Measurements from ENCODE around the gene SDCBP2.

Gene SDCBP2

GRCh38 chr20:1310071-1310470, 18.9 kb downstream of the SDCBP2 start:
- DNase-seq, result no peak

DNA sequence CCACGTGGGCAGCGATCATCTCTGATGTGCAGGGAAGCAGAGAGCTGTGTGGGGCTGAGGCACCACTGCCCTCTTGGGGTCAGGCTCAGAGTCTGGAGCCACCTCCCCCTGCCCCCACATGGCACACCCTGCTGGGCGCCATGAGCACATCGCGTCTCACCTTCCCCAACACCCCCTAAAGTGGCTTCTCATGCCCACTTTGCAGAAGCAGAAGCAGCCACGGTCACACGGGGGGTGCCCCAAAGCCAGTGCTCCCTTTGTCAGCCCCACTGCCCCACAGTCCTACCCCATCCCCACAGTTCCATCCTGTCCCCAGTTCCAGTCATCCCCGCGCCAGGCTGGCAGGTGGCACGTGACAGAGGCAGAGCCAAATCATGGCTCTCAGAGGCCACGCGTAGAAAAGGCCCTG, 19.5 kb downstream of the SDCBP2 start:
- DNase-seq, result no peak

GRCh38 chr20:1308702-1309095, 20.2 kb downstream of the SDCBP2 start:
- no peak for DNase-seq

DNA sequence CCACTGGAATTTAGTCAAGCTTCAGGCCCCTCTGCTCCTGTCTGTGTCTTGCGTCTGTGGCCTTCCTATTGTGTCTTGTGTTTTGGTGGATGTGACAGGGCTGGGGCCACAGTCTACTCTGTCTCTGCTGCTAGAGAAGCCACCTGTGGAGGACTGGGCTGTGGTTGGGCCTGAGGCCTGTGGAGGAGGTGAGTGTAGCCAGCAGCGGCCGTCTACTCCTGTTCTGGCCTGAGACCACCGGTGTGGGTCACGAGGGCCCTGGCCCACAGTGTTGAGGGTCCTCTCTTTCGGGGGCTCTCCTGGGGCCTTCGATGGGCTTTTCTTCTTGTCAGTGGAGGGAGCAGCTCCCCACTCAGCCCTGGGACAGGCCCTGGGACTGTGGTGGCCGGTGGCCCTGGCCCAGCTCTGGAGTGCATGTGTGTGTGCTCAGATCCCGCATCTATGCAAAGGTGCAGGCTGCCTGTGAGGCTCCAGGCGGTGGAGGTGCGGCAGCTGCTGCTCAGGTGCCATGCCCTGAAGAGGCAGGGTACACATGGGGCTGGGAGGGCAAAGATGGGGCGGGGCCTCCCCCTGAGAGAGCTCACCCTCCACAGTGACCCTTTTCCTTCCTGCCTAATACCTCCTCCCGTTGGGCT, 20.8 kb downstream of the SDCBP2 start:
- DNase-seq, result no peak

- no peak for DNase-seq
Measured at GRCh38 chr20:1307571-1307971, 21.4 kb downstream of the SDCBP2 start.

DNA sequence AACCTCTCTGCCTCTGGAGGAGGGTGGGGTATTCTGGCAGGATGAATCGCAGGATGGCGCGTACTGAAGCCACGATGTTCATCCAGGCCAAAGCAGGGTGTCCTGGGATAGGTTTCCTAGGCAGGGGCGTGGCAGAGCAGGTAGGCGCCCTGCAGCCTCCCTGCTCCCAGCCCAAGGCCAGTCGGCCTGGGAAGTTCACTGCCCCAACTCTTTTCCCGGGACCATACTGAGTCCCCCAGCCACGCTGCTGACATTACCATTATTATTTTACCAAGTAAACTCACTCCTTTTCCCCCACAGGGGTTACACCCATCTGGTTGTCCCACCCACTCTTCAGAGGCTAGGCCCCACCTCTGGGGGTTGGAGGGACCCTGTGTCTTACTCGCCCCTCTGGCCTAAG, 21.8 kb downstream of the SDCBP2 start:
- no peak for DNase-seq

DNA sequence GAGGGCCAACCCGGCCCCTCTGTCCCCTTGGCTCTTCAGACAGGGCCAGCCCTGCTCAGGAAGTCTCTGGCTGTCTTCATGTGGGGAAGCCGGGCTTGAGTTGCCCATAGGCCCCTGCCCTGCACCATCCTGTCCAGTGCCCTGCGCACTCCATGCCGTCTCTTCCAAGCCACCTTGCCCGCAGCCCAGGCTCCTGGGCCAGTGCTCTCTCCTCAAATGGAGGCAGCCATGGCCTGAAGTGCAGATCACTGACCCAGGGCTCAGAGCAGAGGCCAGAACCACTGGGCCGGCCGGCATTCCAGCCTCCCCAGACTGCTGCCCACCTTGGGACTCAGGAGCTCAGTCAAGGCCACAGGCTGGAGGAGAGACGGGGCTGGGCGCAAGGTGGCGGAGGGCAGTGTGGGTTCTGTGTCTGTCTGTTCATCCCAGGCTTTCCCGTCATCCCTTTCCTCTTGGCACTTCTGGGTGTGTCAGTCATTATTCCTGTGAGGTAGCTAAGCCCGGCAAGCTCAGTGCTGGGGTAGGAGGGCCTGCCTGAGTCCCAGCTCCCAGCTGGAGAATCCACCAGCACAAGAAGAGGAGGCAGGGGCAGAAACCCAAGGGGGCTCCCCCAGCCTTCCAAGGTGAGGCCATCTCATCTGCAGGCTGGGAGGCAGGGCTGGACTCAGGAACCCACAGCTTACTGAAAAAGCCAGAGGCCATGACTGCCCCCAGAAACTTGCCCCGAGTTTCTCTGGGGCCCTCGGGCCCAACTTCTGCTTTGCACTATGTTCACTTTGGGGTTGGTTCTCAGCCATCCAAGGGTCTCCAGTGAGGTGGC, 22.4 kb downstream of the SDCBP2 start:
- DNase-seq, result no peak

DNA sequence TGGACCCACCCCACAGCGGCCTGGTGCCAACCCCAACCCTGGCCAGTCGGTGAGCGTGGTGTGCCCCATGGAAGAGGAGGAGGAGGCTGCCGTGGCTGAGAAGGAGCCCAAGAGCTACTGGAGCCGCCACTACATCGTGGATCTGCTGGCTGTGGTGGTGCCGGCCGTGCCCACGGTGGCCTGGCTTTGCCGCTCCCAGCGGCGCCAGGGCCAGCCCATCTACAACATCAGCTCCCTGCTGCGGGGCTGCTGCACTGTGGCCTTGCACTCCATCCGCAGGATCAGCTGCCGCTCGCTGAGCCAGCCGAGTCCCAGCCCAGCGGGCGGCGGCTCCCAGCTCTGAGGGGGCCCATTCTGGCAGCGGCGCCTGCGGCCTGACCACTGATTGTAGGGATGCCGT, 23.2 kb downstream of the SDCBP2 start:
- DNase-seq, result no peak

DNA sequence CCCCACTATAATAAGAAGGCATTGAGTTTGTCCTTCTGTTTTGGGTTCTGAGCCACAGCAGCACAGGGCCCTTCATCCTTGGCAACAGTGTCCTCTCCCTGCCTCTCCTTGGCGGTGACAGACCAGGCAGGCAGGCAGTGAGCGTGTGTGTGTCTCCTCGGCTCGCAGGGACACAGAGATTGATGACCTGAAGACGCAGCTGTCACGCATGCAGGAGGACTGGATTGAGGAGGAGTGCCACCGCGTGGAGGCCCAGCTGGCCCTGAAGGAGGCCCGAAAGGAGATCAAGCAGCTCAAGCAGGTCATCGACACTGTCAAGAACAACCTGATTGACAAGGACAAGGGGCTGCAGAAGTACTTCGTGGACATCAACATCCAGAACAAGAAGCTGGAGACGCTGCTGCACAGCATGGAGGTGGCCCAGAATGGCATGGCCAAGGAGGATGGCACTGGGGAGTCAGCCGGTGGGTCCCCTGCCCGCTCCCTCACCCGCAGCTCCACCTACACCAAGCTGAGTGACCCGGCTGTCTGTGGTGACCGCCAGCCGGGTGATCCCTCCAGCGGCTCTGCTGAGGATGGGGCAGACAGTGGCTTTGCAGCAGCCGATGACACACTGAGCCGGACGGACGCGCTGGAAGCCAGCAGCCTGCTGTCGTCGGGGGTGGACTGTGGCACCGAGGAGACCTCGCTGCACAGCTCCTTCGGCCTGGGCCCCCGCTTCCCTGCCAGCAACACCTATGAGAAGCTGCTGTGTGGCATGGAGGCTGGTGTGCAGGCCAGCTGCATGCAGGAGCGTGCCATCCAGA, 24.0 kb downstream of the SDCBP2 start:
- no peak for DNase-seq

DNA sequence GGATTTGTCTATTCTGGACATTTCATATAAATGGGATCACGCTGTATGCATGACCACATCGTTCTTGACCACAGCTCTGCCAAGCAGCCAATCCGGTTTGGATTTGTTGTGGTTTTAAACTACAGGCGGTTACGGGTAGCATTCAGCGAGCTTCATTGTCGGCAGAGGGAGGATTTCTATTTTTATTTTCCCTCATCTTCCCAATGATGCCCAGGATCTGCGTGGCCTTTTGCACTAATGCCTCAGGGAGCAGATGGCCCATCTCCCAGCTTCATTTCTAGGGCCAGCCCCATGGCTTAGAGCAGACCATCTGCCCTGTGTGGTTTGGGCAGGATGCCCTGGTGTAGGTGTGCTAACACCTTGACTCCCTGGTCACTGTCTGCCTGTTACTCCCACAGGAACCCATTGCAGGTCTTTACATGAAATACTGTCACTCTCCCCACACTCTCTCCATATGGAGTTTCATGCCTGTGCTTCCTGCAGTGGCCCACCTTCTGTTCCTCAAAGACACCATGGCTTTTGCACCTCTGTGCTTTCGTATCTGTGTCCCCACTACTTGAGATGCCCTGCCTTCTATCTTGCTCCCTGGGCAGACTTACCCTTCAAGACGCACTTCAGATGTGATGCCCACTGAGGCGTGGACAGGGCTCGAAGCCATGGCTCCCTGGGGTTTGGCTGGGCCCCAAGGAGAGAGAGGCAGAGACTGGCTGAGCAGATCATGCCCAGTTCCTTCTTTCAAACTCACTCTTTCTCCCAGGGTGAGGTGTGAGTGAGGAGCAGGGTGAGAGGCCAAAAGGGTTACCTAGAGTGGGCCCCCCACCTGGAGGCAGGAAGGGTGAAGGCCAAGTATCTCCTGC, 26.0 kb downstream of the SDCBP2 start:
- DNase-seq, result peak; percentile 13

DNA sequence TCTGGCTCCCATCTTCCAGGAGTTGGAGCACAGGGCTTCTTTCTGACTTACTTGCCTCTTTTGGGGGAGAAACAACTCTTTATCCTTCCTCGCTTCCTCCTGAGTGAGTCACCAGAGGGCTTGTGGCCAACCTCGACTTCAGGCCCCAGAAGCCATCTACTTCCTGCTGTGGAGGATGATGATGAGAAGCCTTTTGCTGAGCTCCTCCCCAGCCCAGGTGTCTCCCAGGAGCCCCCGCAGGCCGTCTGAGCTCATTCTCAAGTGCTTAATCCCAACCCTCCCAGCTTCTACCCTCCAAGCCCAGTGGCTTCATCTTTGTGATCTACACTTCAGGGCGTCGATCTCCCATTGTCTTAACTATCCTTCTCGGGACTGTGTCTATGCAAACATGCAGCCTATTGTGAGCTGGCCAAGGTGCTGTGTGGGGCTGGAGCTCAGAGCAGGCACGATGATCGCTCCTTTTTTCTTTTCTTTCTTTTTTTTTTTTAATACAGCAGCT, 27.9 kb downstream of the SDCBP2 start:
- DNase-seq, result no peak

- DNase-seq, result no peak
Measured at GRCh38 chr20:1300083-1300840, 28.7 kb downstream of the SDCBP2 start.

DNA sequence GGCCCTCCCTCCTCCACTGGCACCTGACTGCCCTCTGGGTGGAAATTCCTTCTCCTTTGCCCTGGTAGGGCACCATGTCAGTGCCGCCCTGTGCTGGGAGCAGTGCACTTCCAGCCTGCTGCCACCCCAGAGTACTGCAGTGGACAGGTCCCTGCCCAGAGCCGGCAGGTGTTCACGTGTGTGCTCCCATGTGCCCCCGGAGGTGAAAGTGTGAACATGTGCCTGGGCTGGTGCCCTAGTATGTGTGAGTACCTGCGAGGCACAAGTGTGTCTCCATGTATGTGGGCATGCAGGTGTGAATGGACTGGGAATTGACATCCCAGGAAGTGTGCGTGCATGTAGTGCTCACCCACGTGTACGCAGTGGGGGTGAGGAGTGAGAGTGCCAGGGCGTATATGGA, 29.4 kb downstream of the SDCBP2 start:
- DNase-seq, result no peak

DNA sequence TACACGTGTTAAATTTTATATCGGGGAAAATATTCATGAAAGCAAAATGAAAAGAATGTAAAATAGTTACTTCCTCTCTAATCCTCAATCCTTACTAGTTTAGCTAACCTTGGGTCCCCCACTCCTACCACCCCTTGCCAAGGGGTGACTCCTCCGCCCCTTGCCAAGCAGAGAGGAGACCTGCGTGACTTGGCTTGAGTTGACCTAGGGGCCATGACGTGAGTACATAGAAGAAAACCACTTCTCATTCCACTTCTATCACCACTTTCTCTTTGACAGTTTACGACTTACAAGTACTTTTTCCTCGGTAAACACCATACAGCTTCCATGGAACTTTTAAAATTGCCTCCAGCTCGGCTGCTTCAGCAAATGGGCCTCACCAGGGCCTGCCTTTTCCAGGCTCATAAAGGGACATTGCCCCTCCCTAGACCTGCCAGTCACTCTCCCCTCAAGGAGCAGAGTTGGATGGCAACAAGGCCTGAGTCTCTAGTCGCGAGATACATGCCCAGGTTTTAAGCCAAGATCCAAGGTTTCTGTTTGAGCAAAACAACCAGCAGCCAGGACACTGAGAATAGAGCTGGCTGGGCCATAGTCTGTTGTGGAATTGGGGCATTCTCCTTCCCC, 29.9 kb downstream of the SDCBP2 start:
- DNase-seq, result no peak

GRCh38 chr20:1298166-1298565, 30.8 kb downstream of the SDCBP2 start:
- DNase-seq, result no peak

- DNase-seq, result no peak
Measured at GRCh38 chr20:1297486-1297885, 31.5 kb downstream of the SDCBP2 start.

GRCh38 chr20:1296922-1297321, 32.0 kb downstream of the SDCBP2 start:
- no peak for DNase-seq

DNA sequence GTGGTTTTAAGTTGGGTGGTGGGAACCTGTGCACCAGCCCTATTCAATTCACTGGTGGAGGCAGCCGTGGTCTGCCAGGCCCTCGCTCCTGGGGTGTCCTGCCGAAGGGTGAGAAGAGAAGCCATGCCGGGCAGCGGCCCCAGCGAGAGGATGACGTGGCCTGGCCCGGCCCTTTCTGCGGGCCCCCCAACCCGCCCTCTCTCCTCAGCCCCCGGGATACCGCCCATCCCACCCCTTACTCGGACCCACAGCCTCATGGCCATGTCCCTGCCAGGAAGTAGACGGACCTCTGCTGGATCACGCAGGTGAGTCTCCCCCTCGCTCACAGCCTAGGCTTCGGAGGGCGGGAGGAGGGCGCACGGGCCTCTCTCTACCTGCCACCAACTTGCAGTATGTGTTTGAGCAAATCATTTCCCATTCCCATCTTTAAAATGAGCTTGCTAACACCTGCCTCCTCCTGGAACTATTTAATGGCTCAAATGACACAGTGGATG, 32.8 kb downstream of the SDCBP2 start:
- DNase-seq, result no peak

GRCh38 chr20:1295276-1295930, 33.5 kb downstream of the SDCBP2 start:
- DNase-seq, result no peak

- no peak for DNase-seq
Measured at GRCh38 chr20:1294497-1294896, 34.4 kb downstream of the SDCBP2 start.
